Cardiac fibroblast (primary cell): ENCODE results near the gene BAZ2B.

Experiments
- DNase-seq, 2 donors: peaks; one replicate each; pipeline versions ENCODE4 v3.0.0 to v3.0.0-alpha.2; 2010; ENCODE audit warnings: low read depth in 2 of 2
- H3K4me3 ChIP-seq, 2 donors: replicated peaks in 1 of 2; 1 replicate in 1 of 2; 2 replicates in 1 of 2; pipeline ENCODE4 v1.5.1; 2011; ENCODE audit warnings: low read depth in 2 of 2, low read length in 2 of 2, mild to moderate bottlenecking in 2 of 2, moderate library complexity in 1 of 2
- CTCF ChIP-seq: IDR thresholded peaks from one replicate; pipeline ENCODE4 v1.5.1; 2011; ENCODE audit warnings: low read depth, mild to moderate bottlenecking, low read length, inconsistent platforms

BAZ2B gene

DNA sequence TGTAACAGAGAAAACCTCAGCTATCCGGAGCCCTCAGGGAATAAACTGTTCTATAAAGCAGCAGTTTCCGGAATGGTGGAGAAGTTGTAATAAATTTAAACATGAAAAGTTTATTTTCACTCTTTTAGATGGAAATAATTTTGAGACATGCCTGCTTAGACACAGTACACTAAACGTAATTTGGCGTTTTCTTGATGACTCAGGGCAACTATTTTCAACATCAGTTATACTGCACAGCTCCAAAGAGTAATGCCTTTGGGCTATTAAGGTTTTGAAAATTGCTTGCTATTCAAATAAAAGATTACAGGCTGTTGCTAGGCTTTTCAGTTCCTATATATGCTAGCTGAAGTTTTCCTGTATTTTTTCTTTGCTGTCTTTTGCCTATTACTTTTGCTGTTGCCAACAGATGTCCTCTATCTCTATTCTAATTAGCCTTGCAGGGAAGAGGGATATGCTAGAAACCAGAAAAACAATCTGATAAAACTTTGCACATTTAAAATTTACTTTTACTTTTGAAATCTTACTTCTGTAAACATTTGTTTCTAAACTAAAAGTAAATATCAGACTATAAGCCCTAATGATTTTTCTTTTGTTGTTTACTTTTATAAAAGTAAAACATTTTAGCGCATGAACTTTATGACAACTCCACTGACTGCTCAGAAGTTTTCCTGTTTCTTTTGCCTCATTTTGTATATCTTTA lies 216.5 kb downstream of the BAZ2B start:
- no peak overlapping the region for H3K4me3 ChIP-seq
- TF ChIP-seq CTCF, result no peak
- peak; percentile 3 to 18 for DNase-seq

GRCh38 chr2:159396799-159397198 lies 219.5 kb downstream of the BAZ2B start:
- H3K4me3 ChIP-seq, result no peak overlapping the region
- DNase-seq, result no peak
- TF ChIP-seq CTCF, result no peak

GRCh38 chr2:159382447-159383028 lies 233.8 kb downstream of the BAZ2B start:
- DNase-seq, result no peak
- no peak for TF ChIP-seq CTCF
- no peak overlapping the region for H3K4me3 ChIP-seq

DNA sequence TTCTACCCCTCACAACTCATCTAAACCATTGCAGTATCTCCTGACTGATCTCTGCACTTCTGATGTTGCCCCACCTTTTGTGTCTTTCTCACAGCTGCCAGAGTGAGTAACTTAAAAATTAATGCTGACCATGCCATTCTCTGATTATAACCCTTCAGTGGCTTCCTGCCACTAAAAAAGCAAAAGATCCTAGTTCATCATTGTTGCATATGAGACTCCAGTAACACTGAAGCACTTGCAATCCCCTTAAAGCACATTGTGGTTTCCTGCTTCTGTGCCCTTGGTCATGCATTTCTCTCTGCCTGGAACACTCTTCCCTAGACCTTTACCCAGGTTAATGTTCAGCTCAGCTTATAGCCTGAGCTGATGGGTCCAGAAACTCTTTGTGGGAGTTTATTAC lies 234.8 kb downstream of the BAZ2B start:
- no peak overlapping the region for H3K4me3 ChIP-seq
- no peak for TF ChIP-seq CTCF
- DNase-seq, result no peak

GRCh38 chr2:159380685-159381239 lies 235.6 kb downstream of the BAZ2B start:
- H3K4me3 ChIP-seq, result no peak overlapping the region
- TF ChIP-seq CTCF, result no peak
- no peak for DNase-seq

DNA sequence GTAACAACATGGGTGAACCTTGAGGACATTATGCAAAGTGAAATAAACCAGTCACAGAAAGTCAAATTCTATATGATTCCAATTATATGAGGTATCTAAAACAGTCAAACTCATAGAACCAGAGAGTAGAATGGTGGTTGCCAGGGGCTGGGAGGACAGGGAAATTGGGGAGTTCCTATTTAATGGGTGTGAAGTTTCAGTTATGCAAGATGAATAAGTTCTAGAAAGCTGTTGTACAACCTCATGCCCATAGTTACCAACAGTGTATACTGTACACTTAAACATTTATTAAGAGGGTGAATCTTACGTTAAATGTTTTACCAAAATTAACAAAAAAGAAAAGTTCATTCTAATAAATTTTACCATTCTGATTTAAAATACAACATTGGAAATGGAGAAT lies 237.2 kb downstream of the BAZ2B start:
- DNase-seq, result no peak
- TF ChIP-seq CTCF, result no peak
- H3K4me3 ChIP-seq, result no peak overlapping the region
